Smooth muscle cell (in vitro differentiated cells): ENCODE measurements around the gene COPS8. TPM values are rescaled to one million over a fixed set of nuclear protein-coding genes. Genes with fewer than 3 reads are reported as not detected.

Source experiments
- DNase-seq: peaks from one replicate; lab custom pipeline; 2025; ENCODE audit not compliant: unreplicated experiment; lab: John Stamatoyannopoulos, UW
- H2AFZ ChIP-seq: fragments of 200-600 bp; sonication (generic); 2 replicates; pipeline ENCODE4 v1.6.0; 2016; ENCODE audit warnings: antibody characterized with exemption, low read depth, mild to moderate bottlenecking
- H3F3A ChIP-seq: fragments of 200-600 bp; sonication (generic); 2 replicates; pipeline ENCODE4 v1.6.0; 2017; ENCODE audit warnings: antibody characterized with exemption, low read depth
- H3K27ac ChIP-seq: fragments of 200-600 bp; sonication (generic); 2 replicates; pipeline ENCODE4 v1.5.1; 2016; ENCODE audit warnings: low read depth, mild to moderate bottlenecking
- H3K27me3 ChIP-seq: fragments of 200-600 bp; sonication (generic); 2 replicates; pipeline ENCODE4 v1.6.1; 2016; ENCODE audit warnings: low read depth, mild to moderate bottlenecking
- H3K36me3 ChIP-seq: fragments of 200-600 bp; sonication (generic); 2 replicates; pipeline ENCODE4 v1.5.1; 2016; ENCODE audit warnings: low read depth
- H3K4me1 ChIP-seq: fragments of 200-600 bp; sonication (generic); 2 replicates; pipeline ENCODE4 v1.5.1; 2016; ENCODE audit warnings: low read depth
- H3K4me2 ChIP-seq: fragments of 200-600 bp; sonication (generic); 2 replicates; pipeline ENCODE4 v1.6.0; 2016; ENCODE audit warnings: mild to moderate bottlenecking
- H3K4me3 ChIP-seq: fragments of 200-600 bp; sonication (generic); 2 replicates; pipeline ENCODE4 v1.5.1; 2016; ENCODE audit warnings: mild to moderate bottlenecking
- H3K79me2 ChIP-seq: fragments of 200-600 bp; sonication (generic); 2 replicates; pipeline ENCODE4 v1.6.0; 2016; ENCODE audit warnings: low read depth, mild to moderate bottlenecking
- H3K9ac ChIP-seq: fragments of 200-600 bp; sonication (generic); 2 replicates; pipeline ENCODE4 v1.6.0; 2016; ENCODE audit warnings: low read depth
- H3K9me3 ChIP-seq: fragments of 200-600 bp; sonication (generic); replicated peaks from 2 replicates; pipeline ENCODE4 v1.5.1; 2016; ENCODE audit warnings: low read depth
- H4K20me1 ChIP-seq: fragments of 200-600 bp; sonication (generic); 2 replicates; pipeline ENCODE4 v1.6.0; 2016; ENCODE audit warnings: low read depth
- WGBS: methylation state at CpG from one replicate; pipeline ENCODE4 v1.1.7; 2016; ENCODE audit warnings: low lambda C conversion rate; 5-methylcytosine and 5-hydroxymethylcytosine counted together
- polyA plus RNA-seq: library from polyadenylated mRNA; unstranded; fragments of >200 nt; fragmentation: Nextera tagmentation; extraction: Ambion mirVana; gene quantifications from 2 replicates; pipeline ENCODE4 v1.2.1, GENCODE V29; 2016
- total RNA-seq: library from RNA; depleted of rRNA; stranded (reverse); fragments of >200 nt; gene quantifications from 2 replicates; pipeline ENCODE4 v1.2.3, GENCODE V29; 2014
- TF ChIP-seq, protein P1 (sequence below): fragments of 200-600 bp; sonication (generic); IDR thresholded peaks from 2 replicates; pipeline ENCODE4 v1.5.1; 2017; ENCODE audit warnings: borderline replicate concordance, mild to moderate bottlenecking, antibody characterized with exemption; ENCODE audit not compliant: insufficient read depth, poor library complexity, severe bottlenecking

The COPS8 gene
- total and polyA plus RNA-seq, 2 experiments from 2014 or later: 132 to 159 TPM

DNA sequence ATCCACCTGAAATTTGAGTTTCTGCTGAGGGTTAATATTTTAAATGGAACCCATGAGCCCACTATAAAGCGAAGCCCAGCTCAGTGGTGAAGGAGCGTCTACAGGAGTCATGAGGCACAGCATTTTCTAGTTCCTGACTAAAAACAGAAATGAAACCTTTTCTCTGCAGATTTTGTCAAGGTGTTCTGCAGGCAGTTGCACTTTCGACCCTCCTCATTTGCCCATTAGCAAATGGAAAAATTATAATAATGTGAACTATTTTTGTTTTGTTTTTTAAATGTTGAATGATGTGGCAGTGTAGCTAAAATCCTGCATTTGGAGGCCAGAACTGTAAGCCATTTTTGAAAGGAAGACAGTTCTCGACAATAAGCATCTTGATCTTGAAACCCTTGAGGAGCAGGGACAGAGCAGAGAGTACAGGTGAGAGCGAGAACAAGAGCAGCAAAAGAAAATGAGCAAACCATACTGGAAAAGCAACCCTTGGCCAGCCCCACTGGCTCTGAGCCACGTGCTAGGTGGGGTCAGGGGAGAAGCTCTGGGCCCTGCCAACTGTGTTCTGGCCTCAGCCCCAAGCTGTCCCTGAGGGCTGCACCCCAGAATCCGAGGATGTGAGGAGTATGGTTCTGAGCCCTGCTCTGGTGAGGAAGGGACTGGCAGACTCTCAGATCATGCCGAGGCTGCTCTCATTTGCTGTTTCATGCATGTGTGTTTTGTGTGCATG lies 26.4 kb upstream of the COPS8 start:
- no peaks in the 10 kb centered on the region for H3K36me3 ChIP-seq
- H3K27ac ChIP-seq: no peak overlapping the region
- H3K4me1 ChIP-seq: peaks cover 9% of the 10 kb centered on the region
- H3K9ac ChIP-seq: no peak overlapping the region
- no peak overlapping the region for H3K4me2 ChIP-seq
- no peaks in the 10 kb centered on the region for H3K27me3 ChIP-seq
- H2AFZ ChIP-seq: no peak overlapping the region
- no peak for DNase-seq
- H3K9me3 ChIP-seq: no peaks in the 10 kb centered on the region
- TF ChIP-seq, protein P1, sequence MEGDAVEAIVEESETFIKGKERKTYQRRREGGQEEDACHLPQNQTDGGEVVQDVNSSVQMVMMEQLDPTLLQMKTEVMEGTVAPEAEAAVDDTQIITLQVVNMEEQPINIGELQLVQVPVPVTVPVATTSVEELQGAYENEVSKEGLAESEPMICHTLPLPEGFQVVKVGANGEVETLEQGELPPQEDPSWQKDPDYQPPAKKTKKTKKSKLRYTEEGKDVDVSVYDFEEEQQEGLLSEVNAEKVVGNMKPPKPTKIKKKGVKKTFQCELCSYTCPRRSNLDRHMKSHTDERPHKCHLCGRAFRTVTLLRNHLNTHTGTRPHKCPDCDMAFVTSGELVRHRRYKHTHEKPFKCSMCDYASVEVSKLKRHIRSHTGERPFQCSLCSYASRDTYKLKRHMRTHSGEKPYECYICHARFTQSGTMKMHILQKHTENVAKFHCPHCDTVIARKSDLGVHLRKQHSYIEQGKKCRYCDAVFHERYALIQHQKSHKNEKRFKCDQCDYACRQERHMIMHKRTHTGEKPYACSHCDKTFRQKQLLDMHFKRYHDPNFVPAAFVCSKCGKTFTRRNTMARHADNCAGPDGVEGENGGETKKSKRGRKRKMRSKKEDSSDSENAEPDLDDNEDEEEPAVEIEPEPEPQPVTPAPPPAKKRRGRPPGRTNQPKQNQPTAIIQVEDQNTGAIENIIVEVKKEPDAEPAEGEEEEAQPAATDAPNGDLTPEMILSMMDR: no peak
- 93% methylated on average over 8 of the region's 8 CpGs for WGBS
- peaks cover 3% of the 10 kb centered on the region for H4K20me1 ChIP-seq
- no peak overlapping the region for H3K4me3 ChIP-seq
- H3K79me2 ChIP-seq: no peaks in the 10 kb centered on the region
- no peaks in the 10 kb centered on the region for H3F3A ChIP-seq

DNA sequence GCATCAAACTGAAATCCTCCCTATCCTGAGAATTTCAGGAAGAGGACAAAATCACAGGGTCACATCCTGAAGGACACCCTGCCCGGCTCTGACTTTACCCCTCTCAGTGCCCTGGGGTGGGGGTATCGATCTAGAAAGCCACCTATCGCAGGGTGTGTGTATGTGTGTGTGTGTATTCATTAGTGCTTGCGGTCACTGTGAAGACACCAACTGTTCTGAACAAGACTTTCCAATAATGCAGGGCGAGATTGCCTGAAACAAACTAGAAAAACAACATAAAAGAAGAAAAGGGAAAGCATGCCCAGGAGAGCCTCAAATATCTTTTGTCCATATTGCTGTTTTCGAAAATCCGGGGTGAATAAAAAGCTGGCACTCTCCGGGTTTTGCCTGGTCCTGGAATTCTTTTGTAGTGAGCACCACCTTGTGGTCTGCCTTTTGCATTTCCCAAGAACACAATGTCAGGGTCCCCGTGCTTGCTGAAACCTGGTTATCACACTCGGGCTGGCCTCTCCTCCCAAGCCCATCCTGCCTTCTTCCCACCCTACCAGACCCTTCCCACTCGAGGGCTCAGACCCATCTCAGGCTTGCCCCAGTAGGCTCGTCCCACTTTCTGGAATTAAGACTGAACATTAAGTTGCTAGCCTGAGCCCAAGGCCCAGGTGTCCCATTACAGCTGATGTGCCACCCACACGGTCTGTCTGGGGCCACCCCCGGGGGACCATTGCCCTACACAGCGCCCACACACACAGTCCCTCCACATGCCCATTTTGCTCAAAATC lies 25.0 kb upstream of the COPS8 start:
- H3F3A ChIP-seq: no peaks in the 10 kb centered on the region
- no peaks in the 10 kb centered on the region for H3K27me3 ChIP-seq
- TF ChIP-seq, protein P1: peak; percentile 73
- peaks cover 3% of the 10 kb centered on the region for H4K20me1 ChIP-seq
- H3K4me1 ChIP-seq: peaks cover 9% of the 10 kb centered on the region
- H2AFZ ChIP-seq: no peak overlapping the region
- no peaks in the 10 kb centered on the region for H3K79me2 ChIP-seq
- no peaks in the 10 kb centered on the region for H3K9me3 ChIP-seq
- 43% methylated on average over 15 of the region's 15 CpGs for WGBS
- no peak overlapping the region for H3K9ac ChIP-seq
- DNase-seq: no peak
- no peaks in the 10 kb centered on the region for H3K36me3 ChIP-seq
- no peak overlapping the region for H3K4me3 ChIP-seq
- H3K27ac ChIP-seq: no peak overlapping the region
- no peak overlapping the region for H3K4me2 ChIP-seq

DNA sequence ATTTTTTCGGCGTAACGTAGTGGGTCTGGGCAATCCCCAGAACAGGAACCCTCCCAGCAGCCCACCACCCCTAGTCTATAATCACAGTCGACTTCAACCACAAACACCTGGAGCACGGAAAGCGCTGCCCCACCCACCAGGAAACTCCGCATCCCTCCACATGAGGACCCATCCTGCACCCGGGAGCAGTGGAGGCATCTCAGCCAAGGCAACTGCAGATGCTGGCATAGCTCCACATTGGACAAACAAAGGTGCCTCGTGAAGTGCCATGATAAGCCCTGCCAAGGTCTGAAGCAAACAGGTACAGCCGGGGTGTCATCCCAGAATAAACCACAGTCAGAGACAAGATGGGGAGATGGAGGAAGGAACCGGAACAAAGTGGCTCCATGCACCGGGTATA lies 24.3 kb upstream of the COPS8 start:
- TF ChIP-seq, protein P1: no peak
- Histone ChIP-seq H3K9ac (no peak overlapping the region), H3F3A (no peaks in the 10 kb centered on the region), H3K4me1 (peaks cover 9% of the 10 kb centered on the region), H3K27ac (no peak overlapping the region), H3K36me3 (no peaks in the 10 kb centered on the region), H2AFZ (no peak overlapping the region), H4K20me1 (peaks cover 3% of the 10 kb centered on the region), H3K79me2 (no peaks in the 10 kb centered on the region), H3K4me2 (no peak overlapping the region), H3K9me3 (no peaks in the 10 kb centered on the region), H3K27me3 (no peaks in the 10 kb centered on the region), H3K4me3 (no peak overlapping the region)
- no peak for DNase-seq
- 90% methylated on average over 12 of the region's 12 CpGs for WGBS
